Stimulated activated CD4-positive, alpha-beta T cell treated with anti-CD3 and anti-CD28 coated beads, Interleukin-12 subunit alpha, Interleukin-12 subunit beta, amount 100 ng/mL, for 4 hours (primary cell): ENCODE measurements around the gene HES4.
"Not testable (repeated sequence)": the region's sequence is repeated elsewhere in the genome, so short reads cannot be mapped to it uniquely, and the experiment has no call there.

ENCODE experiments used
- DNase-seq: peaks from one replicate; pipeline ENCODE4 v3.0.0-alpha.2; 2020

Gene HES4

DNA sequence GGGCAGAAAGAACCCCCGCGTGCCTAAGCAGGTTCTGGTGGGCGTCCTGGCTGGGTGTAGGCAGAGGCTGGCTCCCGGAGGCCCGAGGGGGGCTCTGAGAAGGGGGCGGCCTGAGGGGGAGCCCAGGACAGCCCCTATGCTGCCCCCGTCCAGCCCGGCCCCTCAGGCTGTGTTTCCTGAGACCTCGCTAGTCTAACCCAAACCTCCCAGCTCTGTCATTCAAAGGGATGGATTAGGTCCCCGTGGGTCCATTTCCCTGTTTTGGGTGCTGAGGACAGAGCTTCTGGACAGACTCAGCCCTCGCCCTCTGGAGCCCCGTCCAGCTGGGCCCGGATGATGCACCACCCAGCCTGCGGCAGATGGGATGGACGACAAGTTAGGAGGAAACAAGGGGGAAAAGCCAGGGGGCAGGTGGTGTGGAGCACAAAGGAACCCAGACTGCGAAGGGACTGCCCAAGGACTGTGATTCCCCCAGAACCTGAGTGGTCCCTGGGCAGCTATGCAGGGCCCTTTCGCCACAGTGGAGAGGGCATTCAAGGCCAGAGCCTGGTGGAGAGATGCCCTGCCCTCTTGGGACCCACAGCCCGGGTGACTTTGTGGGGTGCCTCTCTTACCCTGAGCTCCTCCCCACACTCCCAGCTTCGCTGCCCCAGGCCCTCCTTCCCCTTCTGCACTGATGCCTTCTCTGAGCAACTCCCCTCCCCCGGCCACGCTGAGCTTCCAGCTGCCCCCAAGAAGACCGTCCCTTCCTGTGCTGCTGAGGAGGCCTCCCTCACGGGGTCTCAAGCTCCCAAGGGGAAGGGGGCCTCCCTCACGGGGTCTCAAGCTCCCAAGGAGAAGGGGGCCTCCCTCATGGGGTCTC, 2.8 kb downstream of the HES4 start:
- no peak for DNase-seq

DNA sequence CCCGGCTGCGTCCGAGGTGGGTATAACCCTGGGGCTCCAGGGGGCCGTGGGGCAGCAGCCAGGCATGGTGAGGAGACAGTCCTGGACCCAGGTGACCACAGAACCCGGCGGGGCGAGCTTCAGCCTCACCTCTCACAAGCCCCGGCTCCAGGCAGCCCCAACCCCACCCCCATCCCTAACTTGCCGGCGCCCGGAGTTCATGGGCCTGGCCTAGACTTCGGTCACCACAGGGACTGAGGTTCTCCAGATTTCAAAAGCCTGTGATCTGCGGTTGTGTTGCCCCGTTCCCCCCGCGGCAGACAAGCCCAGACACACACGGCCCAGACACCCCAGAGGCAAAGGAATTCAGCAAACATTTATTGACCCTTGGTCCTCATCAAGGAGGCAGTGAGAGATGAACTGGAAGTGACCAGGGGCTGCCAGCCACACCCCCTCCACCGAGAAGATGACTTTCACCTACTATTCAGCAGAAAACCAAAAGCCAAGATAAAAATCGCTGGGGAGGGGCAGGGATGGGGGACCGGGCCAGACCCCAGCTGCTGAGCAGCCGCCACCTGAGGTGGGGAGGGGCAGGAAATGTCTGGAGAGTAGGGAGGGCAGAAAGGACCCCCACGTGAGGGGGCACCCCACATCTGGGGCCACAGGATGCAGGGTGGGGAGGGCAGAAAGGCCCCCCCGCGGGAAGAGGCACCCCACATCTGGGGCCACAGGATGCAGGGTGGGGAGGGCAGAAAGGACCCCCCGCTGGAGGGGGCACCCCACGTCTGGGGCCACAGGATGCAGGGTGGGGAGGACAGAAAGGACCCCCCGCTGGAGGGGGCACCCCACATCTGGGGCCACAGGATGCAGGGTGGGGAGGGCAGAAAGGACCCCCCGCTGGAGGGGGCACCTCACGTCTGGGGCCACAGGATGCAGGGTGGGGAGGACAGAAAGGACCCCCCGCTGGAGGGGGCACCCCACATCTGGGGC, 3.9 kb downstream of the HES4 start:
- no peak for DNase-seq

DNA sequence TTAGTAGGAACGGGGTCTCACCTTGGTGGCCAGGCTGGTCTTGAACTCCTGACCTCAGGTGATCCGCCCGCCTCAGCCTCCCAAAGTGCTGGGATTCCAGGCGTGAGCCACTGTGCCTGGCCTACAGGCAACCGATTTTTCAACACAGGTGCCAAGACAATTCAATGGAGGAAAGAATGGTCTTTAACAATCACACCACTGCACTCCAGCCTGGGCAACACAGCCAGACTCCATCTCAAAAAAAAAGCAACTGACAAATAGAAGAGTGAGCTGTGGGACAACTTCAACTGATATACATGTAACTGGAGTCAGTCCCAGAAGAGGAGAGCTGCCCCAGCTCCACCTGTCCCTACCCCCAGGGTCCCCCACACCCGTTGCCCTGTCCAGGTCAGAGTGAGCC, 5.4 kb downstream of the HES4 start:
- DNase-seq: not testable (repeated sequence)

DNA sequence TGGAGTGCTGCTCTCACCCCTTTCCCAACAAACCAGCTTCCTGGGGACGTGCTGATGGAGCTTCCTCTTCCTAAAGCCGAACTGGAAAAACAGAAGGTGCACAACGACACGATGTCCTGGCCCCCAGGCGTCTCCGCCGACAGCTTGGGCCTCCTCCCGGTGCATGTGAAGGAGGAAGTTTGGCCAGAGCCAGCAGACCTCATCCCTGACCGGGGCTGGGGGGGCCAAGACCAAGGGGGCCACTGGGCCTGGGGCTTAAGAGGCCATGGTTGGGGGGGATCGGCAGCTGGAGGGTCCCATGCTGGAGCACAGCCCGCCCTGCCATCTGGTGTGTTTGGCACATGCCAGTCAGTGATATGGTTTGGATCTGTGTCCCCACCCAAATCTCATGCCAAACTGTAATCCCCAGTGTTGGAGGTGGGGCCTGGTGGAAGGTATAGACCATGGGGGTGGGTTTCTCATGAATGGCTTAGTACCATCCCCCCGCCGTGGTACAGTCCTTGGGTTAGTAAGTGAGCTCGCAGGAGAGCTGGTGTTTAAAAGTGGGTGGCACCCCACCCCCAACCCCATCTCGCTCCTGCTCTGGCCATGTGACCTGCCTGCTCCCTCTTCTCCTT, 6.4 kb downstream of the HES4 start:
- DNase-seq: no peak

DNA sequence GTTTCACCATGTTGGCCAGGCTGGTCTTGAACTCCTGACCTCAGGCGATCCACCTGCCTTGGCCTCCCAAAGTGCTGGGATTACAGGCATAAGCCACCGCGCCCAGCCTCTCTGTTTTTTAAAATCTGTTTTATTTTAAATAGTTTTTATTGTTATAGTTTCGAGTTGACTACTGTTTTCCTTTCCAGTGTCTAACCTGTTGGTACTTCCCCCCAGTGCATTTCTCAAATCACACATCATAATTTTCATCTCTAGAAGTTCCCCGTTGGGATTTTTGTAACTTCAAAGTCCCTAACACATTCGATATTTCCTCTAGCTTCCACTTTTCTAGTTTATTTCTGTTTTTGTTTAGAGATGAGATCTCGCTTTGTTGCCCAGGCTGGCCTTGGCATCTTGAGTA, 7.5 kb downstream of the HES4 start:
- DNase-seq: no peak

DNA sequence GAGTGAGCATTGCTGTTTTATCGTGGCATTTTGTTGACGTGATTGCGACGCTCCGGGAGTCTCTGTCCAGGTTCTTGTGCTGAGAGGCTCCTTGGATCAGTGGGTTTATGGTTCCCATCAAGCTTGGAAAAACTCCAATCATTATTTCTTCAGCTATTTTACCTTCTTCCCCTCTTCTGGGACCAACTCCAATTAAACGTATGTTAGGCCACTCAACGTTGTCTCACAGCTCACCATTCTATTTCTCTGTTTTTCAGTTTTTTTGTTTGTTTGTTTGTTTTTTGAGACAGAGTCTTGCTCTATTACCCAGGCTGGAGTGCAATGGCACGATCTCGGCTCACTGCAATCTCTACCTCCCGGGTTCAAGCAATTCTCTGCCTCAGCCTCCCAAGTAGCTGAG, 8.0 kb downstream of the HES4 start:
- no peak for DNase-seq

DNA sequence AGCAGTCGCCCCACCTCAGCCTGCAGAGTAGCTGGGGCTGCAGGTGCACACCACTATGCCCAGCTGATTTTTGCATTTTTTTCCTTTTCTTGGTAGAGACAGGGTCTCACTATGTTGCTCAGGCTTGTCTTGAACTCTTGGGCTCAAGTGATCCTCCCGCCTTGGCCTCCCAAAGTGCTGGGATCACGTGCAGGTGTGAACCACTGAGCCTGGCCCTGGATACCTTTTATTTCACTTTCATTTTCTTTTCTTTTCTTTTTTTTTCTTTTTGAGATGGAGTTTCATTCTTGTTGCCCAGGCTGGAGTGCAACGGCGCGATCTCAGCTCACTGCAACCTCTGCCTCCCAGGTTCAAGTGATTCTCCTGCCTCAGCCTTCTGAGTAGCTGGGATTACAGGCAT, 8.6 kb downstream of the HES4 start:
- DNase-seq: not testable (repeated sequence)

DNA sequence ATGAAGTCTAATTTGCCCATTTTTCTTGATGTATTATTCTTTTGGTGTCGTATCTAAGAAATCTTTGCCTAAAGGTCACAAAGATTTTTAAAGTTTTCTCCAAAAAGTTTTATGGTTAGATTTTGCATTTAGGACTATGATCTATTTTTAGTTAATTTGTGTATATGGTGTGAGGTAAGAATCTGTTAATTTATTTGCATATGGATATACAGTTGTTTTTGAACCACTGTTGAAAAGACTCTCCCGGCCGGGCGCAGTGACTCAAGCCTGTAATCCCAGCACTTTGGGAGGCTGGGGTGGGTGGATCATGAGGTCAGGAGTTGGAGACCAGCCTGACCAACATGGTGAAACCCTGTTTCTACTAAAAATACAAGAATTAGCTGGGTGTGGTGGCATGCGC, 11.8 kb downstream of the HES4 start:
- DNase-seq: not testable (repeated sequence)

DNA sequence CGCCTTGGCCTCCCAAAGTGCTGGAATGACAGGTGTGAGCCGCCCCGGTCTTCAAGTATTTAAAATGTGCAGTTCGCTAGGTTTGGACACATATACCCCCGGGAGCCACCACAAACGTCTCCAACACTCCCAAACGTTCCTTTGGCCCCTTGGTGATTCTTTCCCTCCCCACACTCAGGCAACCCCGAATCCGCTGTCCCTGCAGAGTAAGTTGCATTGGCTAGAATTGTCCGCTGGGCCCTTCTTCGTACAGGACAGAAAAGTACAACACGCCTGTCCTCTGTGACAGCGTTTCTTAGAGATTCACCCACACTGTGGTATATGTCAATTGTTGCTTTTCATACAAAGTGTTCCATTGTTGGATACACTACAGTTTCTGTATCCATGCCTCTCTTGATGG, 14.8 kb downstream of the HES4 start:
- no peak for DNase-seq

DNA sequence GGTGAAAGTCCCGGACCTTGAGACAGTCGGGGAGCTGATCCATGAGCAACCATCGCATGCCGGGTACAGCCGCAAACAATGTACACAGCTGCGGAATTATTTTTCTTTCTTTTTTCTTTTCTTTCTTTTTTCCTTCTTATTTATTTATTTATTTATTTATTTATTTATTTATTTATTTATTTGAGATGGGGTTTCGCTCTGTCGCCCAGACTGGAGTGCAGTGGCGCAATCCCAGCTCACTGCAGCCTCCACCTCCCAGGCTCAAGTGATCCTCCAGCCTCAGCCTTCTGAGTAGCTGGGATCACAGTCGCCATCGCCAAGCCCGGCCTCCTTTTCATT, 15.5 kb downstream of the HES4 start:
- no peak for DNase-seq

DNA sequence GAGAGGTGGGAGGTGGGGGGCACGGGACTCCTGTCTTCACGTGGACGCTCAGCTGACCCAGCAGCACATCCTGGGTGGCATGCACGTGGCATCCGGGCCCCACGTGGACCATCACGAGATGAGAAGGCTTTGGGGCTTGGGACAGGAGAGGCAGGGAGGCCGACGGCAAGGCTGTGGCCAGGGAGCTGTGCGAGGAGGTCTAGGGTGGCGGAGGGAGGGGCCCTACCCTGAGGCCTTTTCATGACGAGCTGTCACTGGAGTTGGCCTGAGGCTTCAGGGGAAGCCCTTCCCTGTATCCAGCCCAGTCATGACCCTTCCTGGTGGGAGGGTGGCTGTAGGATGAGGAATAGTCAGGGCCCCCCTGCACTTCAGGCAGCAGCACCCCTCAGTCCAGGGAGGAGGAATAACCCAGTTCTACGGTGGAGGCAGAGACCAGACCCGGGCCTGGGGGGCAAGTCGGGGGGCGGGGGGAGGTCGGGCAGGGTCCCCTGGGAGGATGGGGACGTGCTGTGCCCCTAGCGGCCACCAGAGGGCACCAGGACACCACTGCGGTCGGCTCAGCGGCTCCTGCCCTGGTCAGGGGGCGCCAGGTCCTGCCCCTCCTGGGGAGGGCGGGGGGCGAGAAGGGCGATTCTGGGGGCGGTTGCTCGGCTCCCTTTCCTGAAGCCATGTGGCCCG, 16.0 kb downstream of the HES4 start:
- peak; percentile 66 for DNase-seq

DNA sequence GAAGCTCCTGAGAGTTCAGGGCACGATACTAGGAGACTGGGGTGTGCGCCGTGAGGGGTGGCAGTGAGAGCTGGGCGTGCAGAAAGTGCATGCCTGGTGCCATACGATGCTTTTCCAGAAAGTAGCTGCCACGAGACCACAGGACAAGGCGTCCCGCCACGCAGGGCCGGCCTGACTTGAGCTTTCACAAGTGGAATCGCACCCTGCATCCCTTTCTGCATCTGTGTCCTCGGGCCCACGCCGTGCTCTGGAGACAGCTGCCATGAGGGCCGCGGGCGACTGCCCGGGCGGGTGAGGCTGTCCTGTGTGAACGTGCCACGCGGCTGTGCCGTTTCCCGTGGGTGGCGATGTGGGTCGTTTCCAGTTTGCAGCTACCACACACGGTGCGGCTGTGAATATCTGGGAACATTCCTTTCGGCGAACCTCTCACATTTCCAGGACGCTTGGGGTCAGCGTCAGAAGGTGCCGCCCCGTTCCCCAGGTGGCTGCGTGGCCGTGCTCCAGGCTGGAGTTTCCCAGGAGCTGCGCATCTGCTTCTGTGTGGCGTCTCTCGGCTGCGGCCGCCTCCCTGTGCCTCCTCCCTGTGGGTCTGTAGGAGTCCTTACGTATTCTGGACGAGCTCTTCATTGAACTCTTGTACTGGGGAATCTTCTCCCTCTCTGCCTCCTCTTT, 17.0 kb downstream of the HES4 start:
- DNase-seq: no peak

DNA sequence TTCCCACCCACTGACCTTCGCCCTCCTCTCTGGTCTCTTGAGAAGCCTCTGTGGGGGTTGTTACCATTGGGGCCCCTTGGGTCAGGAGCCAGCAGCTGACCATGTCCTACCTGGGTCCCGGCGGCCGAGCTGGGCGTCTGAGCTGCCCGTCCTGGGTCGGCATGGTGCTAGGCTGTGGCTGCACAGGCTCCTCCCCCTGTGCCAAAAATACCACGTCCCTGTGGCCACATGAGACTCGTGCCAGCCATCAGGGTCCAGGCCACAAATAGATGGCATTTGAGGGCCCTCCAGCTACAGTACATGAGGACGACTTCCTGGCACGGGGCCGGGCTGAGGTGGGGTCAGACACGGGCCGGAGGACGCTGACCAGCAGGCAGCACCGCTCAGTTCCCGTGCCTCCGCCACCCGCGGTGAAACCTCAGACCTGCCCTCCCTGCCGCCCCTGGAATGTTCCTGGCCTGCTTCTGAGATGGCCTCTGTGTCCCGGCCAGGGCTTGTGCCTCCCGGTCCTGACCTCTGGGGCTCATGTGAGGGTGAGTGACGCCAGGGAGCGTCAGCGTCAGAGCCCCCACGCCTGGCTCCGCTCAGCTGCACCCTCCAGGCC, 17.8 kb downstream of the HES4 start, which contains the start of gene PERM1:
Gene PERM1, minus strand, starts transcription at position 139 of the 604 bp plus-strand sequence. CDS start 1,064 bp downstream, outside the sequence.
- DNase-seq: no peak

DNA sequence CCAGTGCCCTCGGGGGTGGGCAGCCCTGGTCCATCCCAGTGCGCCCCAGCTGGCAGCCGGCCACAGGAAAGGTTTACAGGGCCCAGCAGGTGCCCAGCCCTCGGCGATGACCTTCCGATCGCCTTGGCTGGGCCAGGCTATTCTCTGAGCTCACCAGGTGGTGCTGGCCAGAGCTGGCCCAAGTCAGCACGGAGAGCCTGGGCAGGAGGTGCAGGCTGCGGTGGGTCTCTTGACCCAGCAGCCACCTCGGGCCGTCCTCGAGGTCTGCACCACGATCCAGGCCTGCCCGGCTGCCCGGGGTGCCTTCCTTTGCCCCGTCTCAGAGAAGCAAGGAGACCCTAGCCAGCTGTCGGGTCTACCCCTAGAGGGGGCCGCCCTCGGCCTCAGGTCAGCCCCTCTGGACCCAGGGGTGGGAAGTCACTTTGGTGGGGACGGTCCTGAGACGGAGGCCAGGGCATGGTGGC, 18.4 kb downstream of the HES4 start:
- no peak for DNase-seq

DNA sequence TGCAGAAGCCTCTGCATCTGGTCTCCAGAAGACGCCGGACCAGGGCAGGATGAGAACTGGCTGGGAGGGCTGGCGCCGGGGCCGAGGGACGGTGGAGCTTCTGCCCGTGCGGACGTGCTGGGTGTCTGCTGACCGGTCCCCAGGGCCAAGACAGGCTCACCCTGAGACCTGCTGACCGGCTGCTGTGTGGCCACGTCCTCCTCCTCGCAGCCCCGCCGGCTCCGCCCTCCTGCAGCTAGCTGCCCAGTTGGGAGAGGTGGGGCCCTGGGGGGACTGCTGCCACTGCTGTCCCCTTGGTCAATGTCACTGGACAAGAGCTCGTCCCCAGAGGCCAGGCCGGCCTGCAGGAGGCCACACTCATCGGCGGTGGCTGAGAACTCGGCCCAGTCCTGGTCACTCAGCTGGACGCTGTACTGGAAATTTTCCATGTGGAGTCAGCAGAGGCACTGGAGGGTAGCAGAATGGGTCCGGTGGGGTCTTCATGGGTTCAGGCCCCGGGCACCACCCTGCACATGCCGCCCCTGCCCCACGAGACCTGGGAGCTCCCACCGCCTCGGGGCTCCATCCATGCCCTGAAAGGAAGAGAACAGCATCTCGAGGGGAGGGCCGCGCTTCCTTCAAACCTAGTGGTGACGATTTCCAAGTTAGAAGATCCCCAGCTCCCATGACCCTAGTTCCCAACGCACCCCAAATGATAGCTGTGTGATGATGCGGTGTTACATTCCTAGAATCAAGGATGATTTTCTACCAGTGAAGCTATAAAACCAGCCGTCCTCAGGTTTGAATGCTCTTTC, 19.1 kb downstream of the HES4 start:
- no peak for DNase-seq

DNA sequence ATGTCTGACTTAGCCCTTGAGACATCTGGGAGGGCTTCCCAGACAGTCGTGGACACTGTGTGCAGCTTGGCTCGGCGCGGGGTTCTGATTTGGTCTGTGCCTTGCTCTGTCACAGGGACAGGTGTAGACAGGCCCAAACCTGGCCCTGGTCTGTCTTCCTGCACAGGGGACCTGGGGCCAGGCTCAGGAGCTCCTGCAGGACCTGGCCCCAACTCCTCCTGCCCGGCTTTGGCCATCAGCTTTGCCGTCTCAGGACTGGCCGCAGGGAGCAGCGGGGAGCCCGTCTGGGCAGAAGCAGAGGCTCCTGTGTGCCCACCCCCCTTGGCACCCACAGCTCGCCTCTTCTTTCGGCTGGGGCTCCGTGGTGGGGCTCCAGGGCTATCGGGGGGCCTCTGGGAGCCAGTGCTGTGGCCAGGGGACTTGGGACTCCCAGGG, 19.7 kb downstream of the HES4 start:
- no peak for DNase-seq

DNA sequence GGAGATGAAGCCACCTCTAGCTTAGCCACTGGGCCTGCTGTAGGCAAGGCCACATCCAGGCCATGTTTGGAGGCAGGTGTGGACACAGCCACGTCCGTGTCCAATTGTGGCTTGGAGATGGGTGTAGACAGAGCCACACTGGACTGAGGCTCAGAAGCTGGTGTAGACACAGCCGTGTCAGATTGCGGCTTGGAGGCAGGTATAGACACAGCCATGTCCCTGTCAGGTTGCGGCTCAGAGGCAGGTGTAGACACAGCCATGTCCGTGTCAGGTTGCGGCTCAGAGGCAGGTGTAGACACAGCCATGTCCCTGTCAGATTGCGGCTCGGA, 20.2 kb downstream of the HES4 start:
- DNase-seq: no peak

DNA sequence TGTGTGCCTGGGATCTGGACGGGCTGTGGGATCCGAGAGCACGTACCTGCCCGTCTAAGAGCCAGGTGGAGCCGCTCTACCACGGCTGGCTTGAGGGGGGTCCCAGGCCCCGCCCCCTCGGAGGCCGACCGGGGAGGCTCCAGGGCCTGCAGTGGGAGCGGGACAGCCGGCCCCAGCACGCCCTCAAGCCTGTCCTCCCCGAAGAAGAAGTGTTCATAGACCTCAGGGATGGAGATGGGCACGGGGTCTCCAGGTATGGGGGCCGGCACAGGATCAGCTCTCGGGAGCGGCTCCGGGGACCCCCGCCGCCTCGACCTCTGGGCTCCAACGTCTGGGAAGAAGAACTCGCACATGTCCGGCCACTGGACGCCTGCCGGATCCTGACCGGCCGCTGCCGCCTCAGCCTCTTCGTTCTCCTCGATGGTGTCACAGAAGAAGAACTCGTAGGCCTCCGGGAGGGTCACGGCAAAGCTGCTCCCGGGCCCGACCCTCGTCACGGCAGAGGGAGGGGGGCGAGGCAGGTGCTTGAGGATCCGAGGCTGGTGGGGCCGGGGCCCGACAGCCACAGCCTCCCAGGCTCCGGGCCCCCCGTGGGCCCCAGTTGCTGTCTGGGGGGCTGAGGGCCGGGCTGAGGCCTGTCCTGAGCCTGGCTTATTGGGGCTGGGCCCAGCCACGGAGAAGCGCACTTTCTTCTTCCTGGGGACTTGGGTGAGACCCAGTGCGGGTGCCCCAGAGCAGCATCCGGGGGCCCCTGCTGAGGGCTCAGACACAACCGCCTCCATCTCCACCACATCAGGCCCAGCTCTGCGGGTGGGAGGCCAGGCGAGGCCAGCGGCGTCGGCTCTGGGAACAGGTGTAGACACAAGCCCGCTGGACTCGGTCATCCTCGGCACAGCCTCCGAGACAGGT, 20.8 kb downstream of the HES4 start:
- DNase-seq: no peak

DNA sequence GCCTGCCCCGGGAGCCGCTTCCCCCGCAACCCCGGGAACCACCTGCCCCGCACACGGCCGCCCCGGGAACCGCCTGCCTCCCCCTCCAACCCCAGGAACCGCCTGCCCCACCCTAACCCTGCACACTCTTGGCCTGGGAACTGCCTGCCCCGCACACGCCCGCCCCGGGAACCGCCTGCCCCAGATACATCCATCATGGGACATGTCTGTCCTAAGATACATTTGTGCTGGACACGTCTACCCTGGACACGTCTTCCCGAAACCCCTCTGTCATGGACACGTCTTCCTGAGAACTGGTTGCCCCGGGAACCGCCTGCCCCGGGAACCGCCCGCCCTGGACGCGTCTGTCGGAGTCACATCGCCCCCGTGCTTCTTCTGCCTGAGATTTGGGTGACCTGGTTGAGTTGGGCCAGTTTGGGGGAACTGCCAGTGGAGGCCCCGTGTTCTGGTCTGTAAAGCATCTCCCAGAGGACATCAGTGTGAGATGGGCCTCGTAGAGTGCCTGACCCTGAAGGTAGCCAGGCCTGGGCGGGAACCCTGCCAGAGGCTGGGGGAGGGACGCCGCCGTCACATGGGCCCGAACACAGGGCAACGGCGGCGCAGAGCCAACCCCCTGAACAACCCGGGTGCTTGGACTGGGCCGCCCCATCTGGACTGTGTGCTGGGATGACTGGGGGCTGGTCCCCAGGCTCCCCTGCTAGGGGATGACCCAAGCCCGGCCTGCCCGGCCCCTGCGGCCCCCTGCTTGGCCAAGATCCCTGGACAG, 21.6 kb downstream of the HES4 start:
- no peak for DNase-seq
